BE2C (cell line): ENCODE results near the gene LRP6.

Experiments
- DNase-seq: peaks from one replicate; pipeline ENCODE4 v3.0.0-alpha.2; 2020
- H3K27me3 ChIP-seq: fragments of 250-450 bp; sonication (Bioruptor Pico); 2 replicates; pipeline ENCODE4 v1.5.1; 2020; ENCODE audit warnings: mild to moderate bottlenecking
- H3K36me3 ChIP-seq: fragments of 250-450 bp; sonication (Bioruptor Pico); 2 replicates; pipeline ENCODE4 v1.5.1; 2020; ENCODE audit warnings: mild to moderate bottlenecking
- H3K4me1 ChIP-seq: fragments of 250-450 bp; sonication (Bioruptor Pico); 2 replicates; pipeline ENCODE4 v1.5.1; 2020
- H3K4me3 ChIP-seq: 2 replicates; pipeline ENCODE4 v1.5.1; 2011; ENCODE audit warnings: low read depth, low read length
- H3K9me3 ChIP-seq: fragments of 250-450 bp; sonication (Bioruptor Pico); 2 replicates; pipeline ENCODE4 v1.5.1; 2020
- CTCF ChIP-seq: IDR thresholded peaks from 2 replicates; pipeline ENCODE4 v1.5.1; 2012; ENCODE audit warnings: mild to moderate bottlenecking, low read depth, low read length

The LRP6 gene

GRCh38 chr12:12214201-12214600, 52.6 kb downstream of the LRP6 start:
- Histone ChIP-seq H3K27me3 (no peaks in the 10 kb centered on the region), H3K4me1 (peaks cover 10% of the 10 kb centered on the region), H3K9me3 (no peaks in the 10 kb centered on the region), H3K4me3 (no peak overlapping the region), H3K36me3 (no peaks in the 10 kb centered on the region)
- no peak for TF ChIP-seq CTCF
- no peak for DNase-seq

GRCh38 chr12:12212769-12213168, 54.1 kb downstream of the LRP6 start:
- TF ChIP-seq CTCF, result no peak
- Histone ChIP-seq H3K4me1 (peaks cover 10% of the 10 kb centered on the region), H3K9me3 (no peaks in the 10 kb centered on the region), H3K36me3 (no peaks in the 10 kb centered on the region; the same call in 1 of the 2 replicates), H3K4me3 (no peak overlapping the region), H3K27me3 (no peaks in the 10 kb centered on the region)
- no peak for DNase-seq

- Histone ChIP-seq H3K4me1 (peaks cover 4% of the 10 kb centered on the region), H3K9me3 (no peaks in the 10 kb centered on the region), H3K36me3 (no peaks in the 10 kb centered on the region; the same call in 1 of the 2 replicates), H3K27me3 (no peaks in the 10 kb centered on the region), H3K4me3 (no peak overlapping the region)
- TF ChIP-seq CTCF, result no peak
- no peak for DNase-seq
These were observed 55.9 kb downstream of the LRP6 start for GRCh38 chr12:12210983-12211382.

- no peaks in the 10 kb centered on the region for H3K27me3 ChIP-seq
- no peak for TF ChIP-seq CTCF
- H3K9me3 ChIP-seq, result no peaks in the 10 kb centered on the region
- peaks cover 4% of the 10 kb centered on the region for H3K4me1 ChIP-seq
- H3K4me3 ChIP-seq, result no peak overlapping the region
- no peak for DNase-seq
- H3K36me3 ChIP-seq, result no peaks in the 10 kb centered on the region; the same call in 1 of the 2 replicates
These were observed 56.4 kb downstream of the LRP6 start for GRCh38 chr12:12210416-12210815.

- Histone ChIP-seq H3K4me3 (no peak overlapping the region), H3K4me1 (peaks cover under 1% of the 10 kb centered on the region), H3K9me3 (no peaks in the 10 kb centered on the region), H3K27me3 (no peaks in the 10 kb centered on the region), H3K36me3 (no peaks in the 10 kb centered on the region; the same call in 1 of the 2 replicates)
- no peak for DNase-seq
- no peak for TF ChIP-seq CTCF
These were observed 57.2 kb downstream of the LRP6 start for GRCh38 chr12:12209675-12210074.

GRCh38 chr12:12209043-12209442, 57.8 kb downstream of the LRP6 start:
- no peaks in the 10 kb centered on the region for H3K9me3 ChIP-seq
- H3K4me1 ChIP-seq, result no peaks in the 10 kb centered on the region; the same call in 1 of the 2 replicates

More at GRCh38 chr12:12209043-12209442, 57.8 kb downstream of the LRP6 start:
- Histone ChIP-seq H3K4me3 (no peak overlapping the region), H3K36me3 (no peaks in the 10 kb centered on the region; the same call in 1 of the 2 replicates), H3K27me3 (no peaks in the 10 kb centered on the region)
- no peak for DNase-seq
- no peak for TF ChIP-seq CTCF
